Glutamatergic neuron (in vitro differentiated cells): Measurements from ENCODE around the gene CAMK1D. TPM values are rescaled to one million over a fixed set of nuclear protein-coding genes. Genes with fewer than 3 reads are reported as not detected.

ENCODE experiments used
- DNase-seq: peaks from one replicate; pipeline ENCODE4 v3.0.0; 2022
- H3K27ac Mint-ChIP-seq: one replicate; pipeline ENCODE4 v1.8.0; 2020; ENCODE audit warnings: mild to moderate bottlenecking, mixed read lengths, inconsistent platforms; ENCODE audit not compliant: unreplicated experiment
- H3K27me3 Mint-ChIP-seq: one replicate; pipeline ENCODE4 v1.8.0; 2020; ENCODE audit warnings: mild to moderate bottlenecking, moderate library complexity, mixed read lengths, inconsistent platforms; ENCODE audit not compliant: unreplicated experiment
- H3K36me3 Mint-ChIP-seq: one replicate; pipeline ENCODE4 v1.8.0; 2020; ENCODE audit warnings: mild to moderate bottlenecking, mixed read lengths, inconsistent platforms; ENCODE audit not compliant: unreplicated experiment
- H3K4me1 Mint-ChIP-seq: one replicate; pipeline ENCODE4 v1.8.0; 2020; ENCODE audit warnings: mild to moderate bottlenecking, low read depth, mixed read lengths, inconsistent platforms; ENCODE audit not compliant: unreplicated experiment
- H3K4me3 Mint-ChIP-seq: one replicate; pipeline ENCODE4 v1.8.0; 2020; ENCODE audit warnings: mild to moderate bottlenecking, mixed read lengths, inconsistent platforms; ENCODE audit not compliant: unreplicated experiment
- H3K9me3 Mint-ChIP-seq: one replicate; pipeline ENCODE4 v1.8.0; 2020; ENCODE audit warnings: mild to moderate bottlenecking, moderate library complexity, mixed read lengths, inconsistent platforms; ENCODE audit not compliant: unreplicated experiment
- total RNA-seq: library from RNA; stranded (reverse); fragmentation: NEBNext Ultra II Directional; extraction: Animal tissue kit (Norgen Biotek cat#: 25700); gene quantifications from one replicate; pipeline ENCODE4 v1.2.1, GENCODE V29; 2021; ENCODE audit not compliant: unreplicated experiment
- TF ChIP-seq, protein P1 (sequence below): fragments of 200-600 bp; sonication (generic); IDR thresholded peaks from one replicate; pipeline ENCODE4 v1.5.0; 2021; ENCODE audit not compliant: partially characterized antibody, unreplicated experiment

CAMK1D gene
- total RNA-seq, 1 donor from 2014 or later = 29.8 TPM

DNA sequence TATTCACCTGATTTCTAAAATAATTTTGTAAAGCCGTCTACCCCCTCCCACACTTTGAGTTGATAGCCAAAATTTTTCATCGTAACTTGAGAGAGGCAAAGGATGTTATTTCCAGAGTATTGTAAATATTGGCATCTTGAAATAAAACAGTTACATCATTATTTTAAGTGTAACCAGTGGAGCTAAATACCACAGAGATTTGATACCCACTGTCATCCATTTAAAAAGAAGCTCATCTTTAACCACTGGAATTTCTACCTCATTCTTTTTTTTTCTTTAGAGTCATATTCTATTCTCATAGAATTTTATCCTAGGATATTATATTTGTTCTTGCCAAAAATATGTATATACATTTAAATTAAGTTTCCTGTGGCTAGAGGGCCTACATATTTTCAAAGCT lies 48.6 kb downstream of the CAMK1D start:
- H3K9me3 Mint-ChIP-seq = peaks cover 1% of the 10 kb centered on the region
- H3K27me3 Mint-ChIP-seq = peaks cover 2% of the 10 kb centered on the region
- H3K36me3 Mint-ChIP-seq = no peaks in the 10 kb centered on the region
- TF ChIP-seq, protein P1, sequence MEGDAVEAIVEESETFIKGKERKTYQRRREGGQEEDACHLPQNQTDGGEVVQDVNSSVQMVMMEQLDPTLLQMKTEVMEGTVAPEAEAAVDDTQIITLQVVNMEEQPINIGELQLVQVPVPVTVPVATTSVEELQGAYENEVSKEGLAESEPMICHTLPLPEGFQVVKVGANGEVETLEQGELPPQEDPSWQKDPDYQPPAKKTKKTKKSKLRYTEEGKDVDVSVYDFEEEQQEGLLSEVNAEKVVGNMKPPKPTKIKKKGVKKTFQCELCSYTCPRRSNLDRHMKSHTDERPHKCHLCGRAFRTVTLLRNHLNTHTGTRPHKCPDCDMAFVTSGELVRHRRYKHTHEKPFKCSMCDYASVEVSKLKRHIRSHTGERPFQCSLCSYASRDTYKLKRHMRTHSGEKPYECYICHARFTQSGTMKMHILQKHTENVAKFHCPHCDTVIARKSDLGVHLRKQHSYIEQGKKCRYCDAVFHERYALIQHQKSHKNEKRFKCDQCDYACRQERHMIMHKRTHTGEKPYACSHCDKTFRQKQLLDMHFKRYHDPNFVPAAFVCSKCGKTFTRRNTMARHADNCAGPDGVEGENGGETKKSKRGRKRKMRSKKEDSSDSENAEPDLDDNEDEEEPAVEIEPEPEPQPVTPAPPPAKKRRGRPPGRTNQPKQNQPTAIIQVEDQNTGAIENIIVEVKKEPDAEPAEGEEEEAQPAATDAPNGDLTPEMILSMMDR = no peak
- H3K27ac Mint-ChIP-seq = no peak overlapping the region
- H3K4me3 Mint-ChIP-seq = no peak overlapping the region
- peaks cover 5% of the 10 kb centered on the region for H3K4me1 Mint-ChIP-seq
- no peak for DNase-seq

DNA sequence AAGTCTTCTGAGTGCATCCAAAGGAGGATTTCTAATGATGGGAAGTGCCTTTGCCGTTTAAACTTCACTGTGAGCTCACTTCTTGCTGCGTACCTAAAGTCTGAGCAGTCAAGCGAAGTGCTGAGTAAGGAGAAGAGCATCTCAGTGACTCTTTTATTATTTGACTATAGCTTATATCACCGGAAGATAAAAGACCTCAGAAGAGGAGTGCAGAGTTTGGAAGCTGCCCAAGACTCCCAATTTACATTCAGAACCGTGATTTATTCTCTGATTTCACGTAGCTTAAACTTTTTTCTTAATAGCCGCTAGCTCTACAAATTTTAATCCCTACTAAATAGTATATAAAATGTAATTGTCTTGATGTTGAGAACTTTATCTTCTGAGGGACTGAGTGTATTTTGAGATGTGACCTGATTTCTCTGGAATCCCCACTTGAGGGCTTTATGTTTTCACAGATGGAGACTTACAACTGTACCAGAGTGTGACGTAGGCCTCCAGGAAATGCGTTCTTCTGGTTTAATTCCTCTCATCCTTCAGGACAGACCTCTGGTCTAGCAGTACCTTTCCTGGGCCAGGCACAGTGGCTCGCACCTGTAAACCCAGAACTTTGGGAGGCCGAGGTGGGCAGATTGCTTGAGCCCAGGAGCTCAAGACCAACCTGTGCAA lies 51.1 kb downstream of the CAMK1D start:
- H3K4me3 Mint-ChIP-seq = no peak overlapping the region
- DNase-seq = no peak
- no peak overlapping the region for H3K27ac Mint-ChIP-seq
- TF ChIP-seq, protein P1 = no peak
- H3K27me3 Mint-ChIP-seq = no peaks in the 10 kb centered on the region
- H3K36me3 Mint-ChIP-seq = no peaks in the 10 kb centered on the region
- H3K9me3 Mint-ChIP-seq = peaks cover 1% of the 10 kb centered on the region
- no peaks in the 10 kb centered on the region for H3K4me1 Mint-ChIP-seq

DNA sequence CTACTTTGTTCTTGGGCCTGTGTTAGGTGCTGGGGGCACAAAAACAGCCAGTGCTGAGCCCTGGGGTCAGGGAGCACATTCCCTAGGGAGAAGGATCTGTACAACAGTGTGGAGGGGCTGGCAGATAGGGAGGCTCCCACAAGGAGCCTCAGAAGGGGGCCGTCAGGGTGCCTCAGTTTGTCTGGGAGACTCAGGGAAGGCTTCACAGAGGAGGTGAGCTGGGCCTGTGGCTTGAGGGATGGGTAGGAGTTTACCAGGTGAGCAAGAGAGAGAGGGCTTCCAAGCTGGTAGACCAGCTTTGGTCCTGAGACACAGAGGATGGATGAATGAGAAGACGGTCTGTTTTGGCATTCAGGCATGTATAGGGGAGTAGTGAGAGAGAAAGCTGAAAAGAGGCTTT lies 52.1 kb downstream of the CAMK1D start:
- TF ChIP-seq, protein P1 = no peak
- H3K27ac Mint-ChIP-seq = no peak overlapping the region
- H3K4me3 Mint-ChIP-seq = no peak overlapping the region
- no peak for DNase-seq
- H3K9me3 Mint-ChIP-seq = peaks cover 1% of the 10 kb centered on the region
- H3K4me1 Mint-ChIP-seq = no peaks in the 10 kb centered on the region
- H3K27me3 Mint-ChIP-seq = no peaks in the 10 kb centered on the region
- H3K36me3 Mint-ChIP-seq = no peaks in the 10 kb centered on the region

DNA sequence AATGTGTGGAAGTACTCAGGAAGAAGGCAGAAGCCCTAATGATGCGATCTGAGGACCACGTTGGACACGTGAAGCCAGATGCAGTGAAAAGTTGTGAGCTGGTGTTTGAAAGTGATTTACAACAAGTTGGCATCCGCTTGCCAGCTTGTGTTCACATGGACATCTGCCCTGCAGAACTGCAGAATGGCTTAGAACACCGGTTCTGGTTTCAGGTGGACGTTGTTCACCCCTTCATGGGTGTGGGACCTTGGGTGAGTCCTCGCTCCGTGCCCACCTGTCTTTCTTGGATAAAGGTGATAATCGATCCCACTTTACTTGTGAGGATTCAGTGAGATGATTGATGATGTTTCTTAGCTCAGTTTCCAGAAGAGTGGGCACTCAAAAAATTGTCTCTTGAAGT lies 53.8 kb downstream of the CAMK1D start:
- Mint-ChIP-seq H3K4me1 (no peaks in the 10 kb centered on the region), H3K36me3 (no peaks in the 10 kb centered on the region), H3K27ac (no peak overlapping the region), H3K27me3 (peaks cover 2% of the 10 kb centered on the region), H3K9me3 (peaks cover 1% of the 10 kb centered on the region), H3K4me3 (no peak overlapping the region)
- DNase-seq = no peak
- TF ChIP-seq, protein P1 = no peak
